ENCODE data around the gene NLRC5.
A peak's percentile ranks its signal among the peaks of the same experiment; 100 is the strongest.
"Not testable (repeated sequence)": the region's sequence is repeated elsewhere in the genome, so short reads cannot be mapped to it uniquely, and the experiment has no call there.

The NLRC5 gene

DNA sequence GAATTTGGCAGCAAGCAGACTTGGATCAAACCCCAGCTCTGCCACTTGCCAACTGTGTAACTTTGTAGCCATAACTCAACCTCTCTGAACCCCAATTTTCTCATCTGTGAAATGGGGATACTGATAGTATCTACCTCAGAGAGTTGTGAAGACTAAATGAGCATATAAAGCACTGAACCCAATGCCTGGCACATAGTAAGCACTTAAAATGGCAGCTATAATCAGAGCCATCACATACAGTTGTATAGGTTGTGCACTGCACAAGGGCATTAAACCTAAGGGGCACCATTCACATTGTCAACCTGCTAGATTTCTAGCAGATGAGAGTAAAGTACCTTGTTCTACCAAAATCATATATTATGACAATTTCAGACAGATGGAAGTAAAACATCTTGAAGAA is 92.4 kb downstream of the NLRC5 start:
- no peak for DNase-seq

- DNase-seq = no peak
These were observed 93.3 kb downstream of the NLRC5 start for GRCh38 chr16:57082664-57083063.

- DNase-seq = no peak
These were observed 94.2 kb downstream of the NLRC5 start for GRCh38 chr16:57083485-57084126.

GRCh38 chr16:57084257-57084770 is 95.0 kb downstream of the NLRC5 start:
- peak; percentile 44 to 53 for DNase-seq

- no peak for DNase-seq
These were observed 95.6 kb downstream of the NLRC5 start for GRCh38 chr16:57084996-57085395.

DNA sequence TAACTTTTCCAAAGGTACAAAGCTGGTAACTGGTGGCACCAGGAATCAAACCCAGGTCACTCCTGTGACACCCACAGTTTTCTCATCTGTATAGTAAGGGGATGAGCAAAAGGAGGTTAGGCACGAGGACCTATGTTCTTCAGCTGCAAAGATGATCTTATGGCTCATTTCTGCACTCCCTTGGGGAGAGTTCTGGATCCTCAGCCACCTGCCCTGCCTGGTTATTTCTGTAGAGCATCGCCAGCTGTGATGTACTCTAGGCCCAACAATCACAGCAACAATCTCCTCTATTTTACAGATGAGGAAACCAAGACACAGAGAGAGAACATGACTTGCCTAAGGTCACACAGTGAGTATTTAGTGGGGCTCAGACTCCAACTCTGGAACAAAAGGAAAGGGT is 97.6 kb downstream of the NLRC5 start:
- no peak for DNase-seq

- DNase-seq = no peak
These were observed 100.0 kb downstream of the NLRC5 start for GRCh38 chr16:57089406-57089805.

GRCh38 chr16:57091200-57091974 is 102.0 kb downstream of the NLRC5 start:
- DNase-seq = no peak

DNA sequence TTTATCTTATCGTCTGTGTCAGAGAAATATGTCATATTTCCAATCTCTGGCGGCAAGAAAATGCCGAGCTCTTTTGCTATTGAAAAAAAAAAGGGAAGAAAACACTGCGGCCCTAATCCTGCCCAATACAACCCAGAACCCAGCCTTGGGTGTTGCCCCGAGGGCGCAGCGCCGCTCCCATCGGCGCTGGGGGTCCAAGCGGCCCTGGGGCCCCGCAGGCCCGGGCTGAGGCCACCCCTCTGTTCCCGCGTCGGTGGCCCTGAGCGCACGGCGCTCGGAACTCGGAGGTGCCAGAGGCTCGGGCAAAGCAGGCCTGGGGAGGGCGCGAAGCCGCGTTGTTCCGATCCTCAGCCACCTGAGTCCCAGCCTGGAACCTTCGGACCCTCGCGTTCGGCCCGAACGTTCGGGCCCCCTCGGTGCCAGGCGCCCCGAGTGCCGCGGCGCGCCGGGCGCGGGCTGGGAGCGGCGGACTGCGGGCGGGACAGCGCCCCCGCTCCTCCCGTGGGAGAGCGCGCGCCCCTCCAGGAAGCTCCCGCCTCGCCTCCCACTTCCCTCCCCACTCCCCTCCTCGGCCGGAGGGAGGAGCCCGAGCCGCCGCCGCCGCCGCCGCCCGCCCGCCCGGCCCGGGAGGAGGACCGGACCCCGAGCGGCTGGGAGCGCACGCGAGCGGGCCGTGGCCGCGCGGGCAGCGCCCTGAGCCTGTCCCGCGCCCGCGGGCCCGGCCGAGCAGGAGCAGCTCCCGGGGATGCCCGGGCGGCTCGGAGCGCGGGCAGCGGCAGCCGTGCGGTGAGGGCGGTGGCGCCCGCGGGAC is 102.8 kb downstream of the NLRC5 start, which contains the start of gene CPNE2:
Gene CPNE2, plus strand, starts transcription at position 609 of the 811 bp plus-strand sequence. CDS start 18,160 bp downstream, outside the sequence.
- peak; percentile 76 to 78 for DNase-seq

DNA sequence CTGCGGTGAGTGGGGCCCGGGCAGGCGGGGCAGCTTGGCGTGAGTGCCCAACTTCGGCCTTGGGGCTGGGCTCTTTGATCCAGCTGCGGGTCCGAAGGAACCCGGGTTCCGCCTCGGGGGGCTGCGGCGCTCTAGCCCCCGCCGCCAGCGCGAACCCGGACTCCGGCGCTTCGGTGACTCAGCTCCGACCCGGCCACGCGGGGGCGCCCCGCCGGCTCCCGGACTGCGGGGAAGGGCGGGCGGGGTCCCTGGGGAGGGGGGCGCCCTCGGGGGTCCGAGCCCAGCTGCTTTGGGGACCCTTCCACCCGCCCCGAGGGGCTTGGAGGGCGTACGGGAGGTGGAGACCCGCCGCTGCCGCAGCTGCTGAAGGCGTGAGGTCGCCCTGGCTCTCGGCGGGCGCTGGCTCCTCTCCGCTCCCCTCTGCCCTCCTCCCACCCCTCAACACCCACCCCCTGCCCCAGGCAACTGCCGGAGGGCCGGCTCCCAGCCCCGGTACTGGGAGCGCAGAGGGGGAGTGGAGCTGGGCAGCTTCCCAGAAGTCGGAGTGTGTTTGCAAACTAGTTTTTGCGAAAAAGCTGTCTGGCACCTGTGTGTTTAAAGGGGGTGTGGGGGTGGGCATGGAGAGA is 103.5 kb downstream of the NLRC5 start:
- DNase-seq = peak; percentile 21 to 63

GRCh38 chr16:57093666-57094564 is 104.6 kb downstream of the NLRC5 start:
- DNase-seq = no peak

- DNase-seq = no peak
These were observed 105.6 kb downstream of the NLRC5 start for GRCh38 chr16:57094911-57095310.

DNA sequence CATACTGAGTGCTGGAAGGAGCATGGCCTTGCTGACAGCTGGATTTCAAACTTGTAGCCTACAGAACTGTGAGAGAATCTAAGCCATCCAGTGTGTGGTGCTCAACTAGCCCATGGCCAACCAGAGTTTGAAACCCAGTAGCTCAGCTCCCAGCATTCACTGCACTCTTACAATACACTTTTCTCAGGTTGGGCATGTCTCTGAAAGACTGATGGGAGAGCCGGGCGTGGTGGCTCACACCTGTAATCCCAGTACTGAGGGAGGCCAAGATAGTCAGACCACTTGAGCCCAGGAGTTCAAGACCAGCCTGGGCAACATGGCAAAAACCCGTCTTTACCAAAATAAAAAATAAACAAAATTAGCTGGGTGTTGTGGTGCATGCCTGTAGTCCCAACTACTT is 106.8 kb downstream of the NLRC5 start:
- no peak for DNase-seq

DNA sequence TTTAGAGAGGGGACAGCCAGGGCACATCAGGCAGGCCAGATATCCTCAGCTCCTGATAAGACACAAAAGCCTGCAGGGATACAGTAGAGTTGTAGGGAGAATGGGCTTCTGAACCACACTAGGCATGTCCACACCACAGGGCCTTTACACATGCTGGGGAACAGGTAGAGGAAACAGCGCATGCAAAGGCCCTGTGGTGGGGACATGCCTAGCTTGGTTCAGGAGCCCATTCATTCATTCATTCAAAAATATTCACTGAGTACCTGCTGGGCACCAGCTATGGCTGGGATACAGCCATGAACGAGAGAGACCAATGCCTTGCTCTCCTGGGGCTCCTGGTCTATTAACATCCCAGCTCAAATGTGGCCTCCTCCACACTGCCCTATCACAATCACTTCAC is 107.4 kb downstream of the NLRC5 start:
- no peak for DNase-seq

GRCh38 chr16:57098188-57098841 is 109.0 kb downstream of the NLRC5 start:
- no peak for DNase-seq

- DNase-seq = not testable (repeated sequence)
These were observed 110.6 kb downstream of the NLRC5 start for GRCh38 chr16:57099965-57100364.

DNA sequence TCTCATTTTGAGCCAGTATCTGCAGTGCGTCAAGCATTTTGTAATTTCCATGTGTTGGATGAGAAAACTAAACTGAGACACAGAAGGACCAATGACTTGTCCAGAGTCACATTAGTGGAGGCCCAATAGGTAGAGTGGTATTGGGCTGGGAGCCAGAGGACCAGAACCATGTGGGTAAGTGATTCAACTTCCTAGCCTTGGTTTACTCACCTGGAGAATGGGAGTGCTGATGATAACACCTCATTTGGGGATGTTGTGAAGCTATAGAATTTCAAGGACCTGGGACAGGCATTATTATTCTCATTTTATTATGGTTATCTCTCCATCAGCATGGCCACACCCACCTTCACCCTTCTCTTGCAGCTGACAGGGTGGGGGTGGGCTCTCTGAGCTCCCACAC is 111.1 kb downstream of the NLRC5 start:
- no peak for DNase-seq

DNA sequence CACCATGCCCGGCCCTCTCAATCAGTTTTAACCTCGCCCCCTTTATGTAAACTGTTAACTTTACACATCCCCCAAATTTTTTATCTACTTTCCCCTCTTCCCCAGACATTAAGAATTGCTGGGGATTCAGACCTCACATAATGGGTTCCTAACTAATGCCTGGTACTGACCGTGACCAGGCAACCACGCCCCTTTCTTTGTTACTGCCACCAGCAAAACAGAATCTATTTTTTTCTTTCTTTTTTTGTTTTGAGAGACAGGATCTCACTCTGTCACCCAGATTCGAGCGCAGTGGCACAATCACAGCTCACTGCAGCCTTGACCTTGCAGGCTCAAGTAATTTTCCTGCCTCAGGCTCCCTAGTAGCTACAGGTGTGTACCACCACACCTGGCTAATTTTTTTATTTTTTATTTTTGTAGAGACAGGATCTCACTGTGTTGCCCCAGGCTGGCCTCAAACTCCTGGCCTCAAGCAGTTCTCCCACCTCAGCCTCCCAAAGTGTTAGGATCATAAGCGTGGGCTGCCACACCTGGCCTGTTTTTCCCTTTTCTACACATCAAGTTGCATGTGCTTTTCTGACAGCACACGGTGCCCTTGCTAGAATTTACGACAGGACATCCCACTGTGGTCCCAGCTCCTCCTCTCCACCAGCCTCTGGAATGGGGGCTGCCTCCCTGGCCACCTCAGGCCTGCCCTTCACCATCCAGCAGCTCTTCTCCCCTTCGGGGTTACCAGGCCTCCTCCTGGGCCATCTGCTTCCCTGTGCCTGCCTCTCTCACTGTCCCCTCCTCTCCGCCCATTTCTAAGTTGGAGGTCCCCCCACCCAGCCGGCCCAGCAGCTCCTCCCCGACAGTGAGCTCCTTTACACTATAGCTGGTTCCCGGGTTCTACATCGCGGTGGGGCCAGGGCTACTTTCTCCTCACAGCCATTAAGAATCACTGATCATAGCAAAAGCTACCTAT is 113.8 kb downstream of the NLRC5 start:
- DNase-seq = peak in 1 of 2 donors; percentile 39

DNA sequence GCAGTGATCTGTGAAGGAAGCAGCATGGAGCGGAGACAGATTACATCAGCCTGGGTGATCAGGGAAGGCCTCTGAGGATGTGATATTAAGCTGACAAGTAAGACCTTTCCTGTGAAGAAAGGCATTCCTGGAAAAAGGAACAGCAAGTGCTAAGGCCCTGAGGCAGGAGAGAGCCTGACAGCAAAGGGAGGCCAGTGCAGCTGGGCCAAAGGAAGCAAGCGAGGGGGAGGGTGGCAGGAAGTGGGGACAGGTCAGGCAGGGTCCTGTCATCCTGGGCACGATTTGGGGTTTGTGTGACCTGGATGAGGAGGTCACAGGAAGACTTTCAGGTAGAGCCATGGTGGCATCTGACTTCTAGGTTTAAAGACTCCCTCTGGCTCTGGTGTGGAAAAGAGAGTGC is 115.3 kb downstream of the NLRC5 start:
- no peak for DNase-seq

GRCh38 chr16:57105184-57105583 is 115.8 kb downstream of the NLRC5 start:
- DNase-seq = no peak
